GM10847 (cell line): ENCODE data around the gene THEM5.

Experiments
- POLR2A ChIP-seq: IDR thresholded peaks from 2 replicates; pipeline ENCODE4 v1.6.1; 2011; ENCODE audit not compliant: insufficient read length; ENCODE audit errors: extremely low read depth

Gene THEM5

DNA sequence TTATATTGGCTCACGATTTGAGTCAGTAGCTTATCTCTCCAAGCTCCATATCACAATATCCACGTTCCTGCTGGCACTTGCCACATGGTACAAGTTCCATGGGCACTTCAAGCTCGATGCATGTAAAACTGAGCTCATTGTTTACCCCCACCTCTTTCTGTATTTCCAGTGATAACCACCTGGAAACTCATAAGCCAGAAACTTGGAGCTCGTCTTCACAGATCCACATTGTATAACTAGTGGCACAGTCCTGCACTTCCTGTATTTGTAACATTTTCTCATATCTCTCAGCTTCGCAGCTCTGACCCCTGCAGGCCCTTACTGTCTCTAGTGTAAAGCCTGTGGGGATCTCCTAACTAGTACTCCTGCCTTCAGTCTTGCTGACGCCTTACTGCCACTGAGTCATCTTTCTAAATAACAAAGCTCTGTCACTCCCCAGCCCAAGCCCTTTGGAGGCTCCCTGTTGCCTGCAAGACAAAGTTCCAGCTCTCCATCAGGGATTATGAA, 7.4 kb downstream of the THEM5 start:
- no peak for TF ChIP-seq POLR2A

DNA sequence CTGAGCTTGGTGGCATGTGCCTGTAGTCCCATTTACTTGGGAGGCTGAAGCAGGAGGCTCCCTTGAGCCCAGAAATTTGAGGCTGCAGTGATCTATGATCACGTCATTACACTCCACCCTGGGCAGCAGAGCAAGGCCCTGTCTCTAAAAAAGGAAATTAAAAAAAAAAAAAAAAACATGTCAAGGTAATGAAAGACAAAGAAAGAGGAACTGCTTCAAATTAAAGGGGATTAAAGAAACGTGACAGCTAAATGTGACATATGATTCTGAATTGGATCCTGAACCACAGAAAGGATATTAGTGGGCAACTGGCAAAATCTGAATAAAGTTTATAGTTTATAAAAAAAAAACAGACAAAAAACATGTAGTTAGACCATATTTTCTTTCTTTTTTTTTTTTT, 10.1 kb downstream of the THEM5 start:
- TF ChIP-seq POLR2A: no peak

DNA sequence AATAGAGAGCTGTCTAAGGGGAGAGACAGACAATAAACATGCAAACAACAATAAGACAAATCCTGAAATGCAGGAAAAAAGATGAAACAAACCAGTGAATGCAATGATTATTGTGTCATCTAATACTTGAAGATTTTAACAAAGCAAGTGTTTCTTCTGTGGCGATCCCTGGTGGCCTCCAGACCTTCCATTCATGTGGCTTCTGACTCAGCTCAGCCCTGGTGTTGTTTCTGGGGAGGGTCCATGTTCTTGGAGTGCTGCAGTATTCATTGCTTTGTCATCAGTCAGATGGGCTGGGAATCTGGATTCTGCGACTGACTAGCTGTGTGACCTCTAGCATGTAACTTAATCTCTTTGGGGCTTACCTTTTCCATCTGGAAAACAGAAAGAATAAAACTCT, 12.4 kb downstream of the THEM5 start:
- no peak for TF ChIP-seq POLR2A

DNA sequence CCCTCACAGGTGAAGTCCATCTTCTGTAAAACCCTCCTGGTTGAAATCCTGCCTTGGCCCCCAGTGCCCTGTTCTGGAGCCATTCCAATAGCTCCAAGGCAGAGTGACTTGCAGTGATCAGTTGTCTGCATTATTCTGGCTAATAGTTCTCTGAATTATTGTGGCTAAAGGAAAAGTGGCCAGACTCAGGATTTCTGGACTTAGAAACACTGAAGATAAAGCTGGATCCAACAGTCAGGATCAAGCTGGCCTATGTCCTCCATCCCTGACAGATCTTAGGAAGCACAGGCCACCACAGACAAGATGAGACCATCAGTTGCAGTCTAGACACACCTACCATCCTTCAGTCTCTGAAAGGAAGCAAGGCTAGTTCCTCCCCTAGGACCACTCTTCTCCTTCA, 13.1 kb downstream of the THEM5 start:
- TF ChIP-seq POLR2A: no peak

DNA sequence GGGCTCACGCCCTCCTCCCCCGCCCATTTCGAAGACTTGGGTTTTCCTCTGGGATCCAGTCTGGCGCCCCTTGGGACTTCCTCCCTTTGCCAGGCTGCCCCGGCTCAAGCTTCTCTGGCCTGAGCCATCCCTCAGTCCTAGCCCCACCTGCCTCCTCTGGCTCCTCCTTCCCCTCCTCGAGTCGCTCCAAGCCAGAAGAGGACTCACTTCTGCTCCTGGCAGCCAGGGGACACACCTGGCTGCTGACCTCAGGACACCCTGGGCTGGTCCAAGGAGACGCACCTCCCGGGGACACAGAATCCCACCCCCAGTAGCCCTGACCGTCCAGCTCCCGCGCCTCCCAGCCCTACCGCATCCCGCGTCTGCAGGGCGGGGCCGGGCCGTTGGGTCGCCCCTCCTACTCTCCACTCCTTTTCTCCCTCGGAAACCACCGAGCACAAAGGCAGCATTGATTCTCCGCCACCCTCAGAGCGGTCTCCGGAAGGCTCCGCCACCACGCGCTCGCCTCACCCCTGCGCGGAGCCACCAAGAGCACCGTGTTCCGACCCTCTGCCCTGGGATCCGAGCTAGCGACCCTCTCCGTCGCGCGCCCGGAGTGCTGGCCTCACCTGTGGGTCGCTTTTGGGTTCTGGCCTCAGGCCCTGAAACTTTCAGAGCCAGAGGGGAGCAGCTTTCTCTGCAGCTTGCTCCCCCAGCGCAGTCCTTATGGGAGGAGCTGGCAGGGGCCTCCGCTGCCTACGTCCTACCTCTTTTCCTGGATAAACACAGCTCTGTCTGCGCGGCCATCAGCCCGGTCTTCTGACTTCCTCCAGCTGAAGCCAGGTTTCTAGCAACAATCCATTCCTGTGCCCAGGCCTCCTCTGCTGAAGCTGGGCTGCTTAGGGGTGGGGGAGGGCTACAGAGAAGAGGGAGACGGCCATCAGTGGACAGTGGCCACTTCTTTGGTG, 13.8 kb downstream of the THEM5 start, which contains the start of gene C2CD4D:
C2CD4D (minus strand) TSS at position 364 of the 947 bp plus-strand sequence. CDS start 831 bp downstream, outside the sequence.
- TF ChIP-seq POLR2A: no peak

DNA sequence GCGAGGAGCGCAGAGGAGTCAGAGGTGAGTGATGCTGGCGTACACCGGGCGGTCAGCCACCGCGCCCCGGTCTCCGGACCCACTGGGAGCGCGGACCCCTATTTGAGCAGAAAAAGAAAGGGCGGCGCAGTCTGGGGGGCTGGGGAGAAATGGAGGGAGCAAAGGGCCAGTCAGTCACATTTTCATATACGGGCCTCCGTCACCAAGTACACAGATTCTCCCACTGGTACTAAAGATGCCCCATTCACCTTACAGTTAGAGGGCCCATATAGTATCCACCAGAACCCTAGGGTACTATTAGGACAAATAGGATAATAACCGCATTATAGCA, 14.5 kb downstream of the THEM5 start:
- no peak for TF ChIP-seq POLR2A

DNA sequence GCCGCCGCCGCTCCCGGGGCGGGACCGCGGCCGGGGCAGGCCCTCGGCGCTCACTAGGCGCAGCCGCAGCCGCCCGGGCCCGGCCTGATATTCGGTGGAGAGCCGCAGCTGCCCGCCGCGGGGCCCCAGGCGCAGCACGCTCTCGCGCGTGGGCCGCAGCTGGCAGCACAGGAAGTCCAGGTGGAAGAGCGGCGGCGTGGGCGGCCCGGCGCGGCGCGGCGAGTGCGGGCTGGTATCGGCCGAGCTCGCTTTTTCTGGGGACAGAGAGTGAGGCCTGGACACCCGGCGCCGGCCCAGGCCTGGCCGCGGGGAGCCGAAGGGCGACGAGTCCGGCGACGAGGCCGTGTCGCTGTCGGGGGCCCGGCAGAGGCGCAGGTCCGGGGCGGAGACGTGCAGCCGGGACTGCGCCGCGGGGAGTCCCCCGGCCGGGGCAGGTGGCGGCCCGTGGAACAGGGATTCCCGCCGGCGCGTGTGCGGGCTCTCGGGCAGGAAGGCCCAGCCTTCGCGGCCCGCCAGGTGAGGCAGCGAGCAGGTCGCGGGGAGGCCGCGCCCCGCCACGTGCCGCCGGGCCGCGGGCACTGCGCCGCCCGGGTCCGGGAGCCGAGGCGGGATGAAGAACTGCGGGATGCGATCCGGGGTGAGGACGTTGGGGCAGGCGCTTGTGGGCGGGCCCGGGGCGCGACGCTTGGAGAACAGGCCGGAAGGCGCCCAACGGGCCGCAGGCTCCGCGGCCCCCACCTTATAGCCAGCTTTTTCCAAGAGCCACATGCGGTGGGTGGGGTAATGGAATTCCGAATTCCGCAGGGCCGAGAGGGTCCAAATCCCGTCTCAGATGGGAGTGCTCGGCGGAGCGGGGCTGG, 15.1 kb downstream of the THEM5 start:
- TF ChIP-seq POLR2A: no peak

DNA sequence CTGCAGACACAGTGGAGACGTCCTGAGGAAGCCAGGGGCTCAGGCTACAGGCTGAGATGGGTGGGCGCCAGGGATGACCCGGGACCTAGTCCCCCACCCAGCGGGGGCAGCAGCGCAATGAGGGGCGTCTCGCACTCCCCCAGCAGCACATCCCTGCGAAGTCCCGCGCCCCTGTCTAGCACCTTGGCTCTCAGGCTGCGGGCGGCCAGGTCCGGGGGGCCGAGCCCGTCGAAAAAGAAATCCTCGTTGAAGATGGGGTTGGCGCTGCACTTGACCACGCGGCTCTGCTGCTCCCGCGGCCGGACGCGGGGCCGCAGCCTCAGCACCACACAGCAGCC, 15.7 kb downstream of the THEM5 start:
- no peak for TF ChIP-seq POLR2A

DNA sequence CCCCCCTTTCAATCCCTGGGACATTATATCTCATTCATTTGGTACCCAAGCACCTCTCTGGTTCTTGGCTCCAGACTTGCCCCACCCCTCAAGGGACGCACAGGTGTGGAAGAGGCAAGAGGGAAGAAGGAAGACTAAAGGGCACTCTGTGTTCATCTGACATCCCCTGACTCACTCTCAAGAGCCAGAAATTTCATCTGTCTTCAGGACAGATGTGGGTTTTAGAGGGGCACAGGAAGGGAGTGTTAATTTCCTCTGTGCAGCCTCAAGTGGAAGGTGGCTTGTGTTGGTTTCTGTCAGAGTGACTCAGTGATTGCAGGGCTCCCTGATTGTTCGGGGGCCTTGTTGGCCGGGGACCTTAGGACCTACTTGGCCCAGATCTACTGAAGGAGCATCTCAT, 16.3 kb downstream of the THEM5 start:
- TF ChIP-seq POLR2A: no peak

DNA sequence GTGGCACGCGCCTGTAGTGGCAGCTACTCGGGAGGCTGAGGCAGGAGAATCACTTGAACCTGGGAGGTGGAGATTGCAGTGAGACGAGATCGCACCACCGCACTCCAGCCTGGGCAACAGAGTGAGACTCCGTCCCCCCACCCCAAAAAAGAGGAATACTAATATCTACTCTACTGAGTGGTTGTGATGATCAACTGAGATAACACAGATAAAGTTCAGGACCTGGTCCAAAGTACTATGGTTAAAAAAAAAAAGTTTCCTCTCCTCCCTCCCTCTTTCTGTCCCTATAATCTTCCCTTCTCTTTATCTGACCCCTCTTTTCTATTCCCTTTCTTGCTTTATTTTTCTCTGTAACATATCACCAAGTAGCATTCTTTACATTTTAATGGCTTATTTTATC, 17.9 kb downstream of the THEM5 start:
- no peak for TF ChIP-seq POLR2A

DNA sequence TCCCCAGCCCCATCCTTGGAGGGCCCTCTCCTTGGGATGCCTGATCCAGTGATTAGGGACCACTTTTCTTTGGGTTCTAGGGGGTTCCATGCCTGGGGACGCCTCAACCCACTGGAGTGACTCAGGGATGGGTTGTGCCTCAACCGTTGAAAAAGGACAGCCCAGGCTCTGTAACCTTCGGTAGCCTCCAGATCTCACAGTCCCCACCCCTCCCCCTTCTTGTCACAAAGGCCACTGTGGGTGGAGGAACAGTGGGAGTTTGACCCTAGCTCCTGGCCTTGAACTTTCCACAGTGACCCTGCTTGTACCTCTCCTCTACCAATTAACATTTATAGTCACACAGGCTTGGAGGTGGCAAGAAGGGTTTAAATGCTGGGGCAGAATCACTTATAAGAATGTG, 19.3 kb downstream of the THEM5 start:
- no peak for TF ChIP-seq POLR2A

DNA sequence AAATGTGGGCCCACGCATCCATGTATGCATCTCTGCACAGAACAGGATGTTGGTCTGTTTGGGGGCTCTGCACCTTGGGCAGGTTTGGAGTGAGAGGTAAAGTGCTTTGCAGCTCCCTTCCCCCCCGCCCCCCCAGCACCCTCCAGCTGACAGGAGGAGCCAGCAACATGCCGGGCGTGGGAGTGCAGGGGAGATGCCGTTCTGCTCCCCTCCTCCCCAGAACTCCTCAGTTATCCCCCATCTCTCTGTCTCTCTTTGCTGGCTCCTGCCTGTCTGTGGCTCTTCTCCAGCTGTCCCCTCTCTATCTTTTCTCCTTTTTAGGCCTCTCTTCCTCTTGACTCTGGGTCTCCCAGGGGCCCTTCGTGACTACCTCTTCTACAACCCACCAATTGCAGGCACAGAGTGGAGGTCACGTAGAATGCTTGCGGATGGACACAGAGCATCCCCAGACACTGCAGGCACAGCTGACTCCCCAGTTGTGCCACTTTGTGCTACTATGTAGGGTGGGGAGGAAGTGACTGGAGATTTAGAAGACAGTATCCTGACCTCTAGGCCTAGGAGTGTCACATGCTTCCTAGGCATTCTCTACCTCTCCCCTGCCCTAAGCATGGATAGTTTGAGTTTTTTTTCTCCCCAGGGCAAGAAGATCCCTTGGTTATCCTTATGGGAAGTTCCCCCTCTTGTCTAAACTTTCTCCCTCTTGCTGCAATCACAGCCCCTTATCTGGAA, 20.2 kb downstream of the THEM5 start:
- no peak for TF ChIP-seq POLR2A

DNA sequence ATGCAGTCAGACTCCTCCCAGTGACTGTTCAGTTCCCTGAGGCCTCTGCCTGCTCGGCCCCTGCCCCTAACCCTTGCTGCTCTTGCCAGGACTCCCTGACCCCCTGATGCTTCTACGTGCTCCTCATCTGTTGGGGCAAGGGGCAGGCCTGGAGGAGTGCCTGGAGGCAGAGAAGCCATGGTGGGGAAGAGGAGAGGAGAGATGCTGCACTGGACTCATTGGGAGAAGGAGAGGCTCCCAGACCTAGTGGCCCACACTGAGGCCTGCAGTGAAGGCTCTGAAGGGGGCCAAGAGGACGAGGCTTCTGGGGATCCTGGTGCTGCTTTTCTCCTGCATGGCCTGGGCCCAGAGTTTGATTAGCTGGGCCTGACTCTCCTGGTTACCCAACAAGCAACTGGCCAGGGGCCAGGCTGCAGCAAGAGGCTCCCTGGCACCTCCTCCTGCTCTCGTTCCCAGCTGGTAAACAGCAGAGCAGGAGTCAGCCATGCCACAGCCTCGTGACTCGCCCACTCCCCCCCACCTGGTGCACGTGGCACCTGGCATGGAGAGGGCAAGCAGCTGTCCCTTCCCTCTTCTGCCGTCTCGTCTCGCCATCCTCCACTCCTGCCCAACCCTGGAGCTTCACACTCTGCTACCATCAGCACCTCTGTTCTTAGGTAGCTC, 21.1 kb downstream of the THEM5 start:
- TF ChIP-seq POLR2A: no peak

DNA sequence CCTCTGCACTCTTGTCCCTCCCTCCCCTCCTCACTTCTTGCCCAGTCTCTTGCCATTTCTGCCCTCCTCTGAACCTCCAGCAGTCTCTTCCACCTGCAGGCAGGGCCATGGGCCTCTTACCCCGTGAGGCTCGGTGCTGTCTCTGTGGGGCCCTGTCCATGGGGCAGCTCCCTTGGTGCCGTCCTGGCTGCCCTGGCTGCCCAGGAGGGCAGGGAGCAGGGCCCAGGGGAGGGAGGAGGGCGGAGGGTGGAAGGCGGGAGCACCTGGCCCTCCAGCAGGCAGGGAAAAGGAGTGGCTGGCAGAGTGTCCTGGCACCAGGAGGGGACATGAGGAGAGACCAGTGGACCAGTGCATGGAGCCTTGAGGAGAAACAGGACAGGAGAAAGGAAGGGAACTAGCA, 21.9 kb downstream of the THEM5 start, which contains the start of gene RORC:
RORC (minus strand) TSS at position 198 of the 400 bp plus-strand sequence; CDS start at position 160, 38 bp downstream.
- no peak for TF ChIP-seq POLR2A

DNA sequence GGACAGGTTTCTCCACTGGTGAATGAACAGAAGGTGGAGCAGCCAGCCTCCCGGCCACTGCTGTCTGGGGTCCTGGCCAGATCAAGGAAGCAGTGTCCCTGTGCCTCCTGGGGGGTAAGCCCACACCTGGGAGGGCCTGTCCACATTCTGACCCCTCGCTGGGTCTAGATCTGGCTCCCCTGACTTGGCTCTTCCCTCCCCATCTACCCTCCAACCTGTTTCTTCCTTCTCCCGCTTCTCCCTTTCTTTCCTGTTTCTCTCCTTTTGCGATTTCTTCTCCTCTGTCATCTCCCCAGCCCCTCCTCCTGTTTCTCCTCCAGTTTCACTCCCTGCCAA, 22.3 kb downstream of the THEM5 start:
- TF ChIP-seq POLR2A: no peak

DNA sequence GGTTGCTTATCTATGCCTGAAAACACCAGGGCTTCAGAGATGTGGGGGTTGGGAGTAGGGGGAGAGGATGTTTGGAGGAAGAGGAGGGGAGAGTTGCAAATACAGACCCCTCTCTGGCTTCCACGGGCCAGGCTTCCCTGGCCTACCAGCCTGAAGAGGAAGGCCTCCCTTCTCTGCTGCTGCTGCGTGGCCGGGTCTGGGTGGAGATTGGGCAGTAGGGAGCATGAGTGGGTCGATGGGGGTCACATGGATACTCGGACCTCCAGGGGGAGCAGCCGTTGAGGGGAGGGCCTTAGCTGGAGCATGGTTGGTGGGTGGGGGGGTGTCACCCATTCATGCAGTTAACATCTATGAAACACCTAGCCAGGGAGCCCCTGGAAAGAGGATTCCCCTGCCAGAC, 23.5 kb downstream of the THEM5 start:
- TF ChIP-seq POLR2A: no peak
